GM08714 (cell line): ENCODE measurements around the gene CTNNBL1.

Source experiments
- H3K4me3 ChIP-seq: fragments of 200-500 bp; sonication (Bioruptor generic); 2 replicates; pipeline ENCODE4 v1.5.1; 2014; ENCODE audit warnings: mild to moderate bottlenecking, low read length, inconsistent platforms
- ZNF274 ChIP-seq: IDR thresholded peaks from 2 replicates; pipeline ENCODE4 v1.6.1; 2012; ENCODE audit warnings: mild to moderate bottlenecking, low read depth, low read length

Gene CTNNBL1

DNA sequence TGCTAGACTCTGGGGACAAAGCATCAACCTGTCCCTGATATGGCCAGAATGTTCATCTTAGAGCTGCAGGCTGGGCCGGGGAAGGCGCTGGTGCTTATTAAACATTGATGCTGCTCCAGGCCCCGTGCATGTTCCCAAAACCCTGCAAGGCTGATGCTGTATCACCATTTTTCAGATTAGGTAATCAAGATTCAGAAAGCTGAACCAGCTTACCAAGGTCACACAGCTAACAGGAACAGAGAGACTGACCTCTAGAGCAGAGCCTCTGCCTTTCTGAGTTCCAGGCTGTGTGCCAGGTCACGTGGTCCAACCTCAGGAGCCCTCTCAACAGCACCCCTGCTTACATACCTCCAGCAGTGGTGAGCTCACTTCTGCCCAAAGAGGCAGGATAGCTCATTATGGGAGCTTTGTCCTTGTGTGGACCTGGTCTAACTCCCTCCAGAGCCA, 193.0 kb downstream of the CTNNBL1 start:
- no peak overlapping the region for H3K4me3 ChIP-seq
- TF ChIP-seq ZNF274 = no peak

DNA sequence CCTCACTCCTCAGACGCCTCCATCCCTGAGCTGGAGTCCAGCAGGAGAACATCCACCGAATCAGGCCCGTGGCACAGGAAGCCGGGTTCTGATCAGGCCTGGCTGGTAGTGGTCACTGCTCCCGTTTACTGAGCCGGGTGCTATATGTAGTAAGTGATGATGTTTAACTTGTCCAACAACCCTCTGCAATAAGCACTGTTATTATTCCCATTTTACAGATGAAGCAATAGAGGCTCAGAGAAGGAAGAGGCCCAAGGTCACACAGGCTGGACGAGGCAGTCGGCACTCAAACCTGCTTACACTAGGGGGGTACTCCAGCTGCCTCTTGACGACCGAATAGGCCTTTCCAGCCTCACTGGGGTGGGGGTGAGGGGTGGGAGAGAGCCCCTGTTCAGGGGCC, 194.8 kb downstream of the CTNNBL1 start:
- no peak for TF ChIP-seq ZNF274
- no peak overlapping the region for H3K4me3 ChIP-seq

DNA sequence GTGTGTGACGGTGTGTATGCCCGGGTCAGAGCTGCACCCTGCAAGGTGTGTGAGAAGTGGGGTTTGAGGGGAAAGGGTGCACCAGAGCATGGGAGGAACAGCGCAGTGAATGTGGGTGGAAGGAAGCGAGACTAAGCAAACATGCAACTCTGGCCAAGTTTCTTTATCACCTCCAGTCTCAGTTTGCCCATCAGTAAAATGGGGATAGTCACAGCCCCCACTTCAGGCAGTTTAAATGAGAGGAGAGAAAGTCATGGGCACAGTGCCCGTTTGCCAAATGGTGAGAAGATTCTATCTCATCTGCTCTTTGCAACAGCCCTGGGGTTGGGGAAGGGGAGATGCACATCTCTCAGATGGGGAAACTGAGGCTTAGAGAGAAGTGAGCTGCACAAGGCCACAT, 196.3 kb downstream of the CTNNBL1 start:
- no peak overlapping the region for H3K4me3 ChIP-seq
- no peak for TF ChIP-seq ZNF274

DNA sequence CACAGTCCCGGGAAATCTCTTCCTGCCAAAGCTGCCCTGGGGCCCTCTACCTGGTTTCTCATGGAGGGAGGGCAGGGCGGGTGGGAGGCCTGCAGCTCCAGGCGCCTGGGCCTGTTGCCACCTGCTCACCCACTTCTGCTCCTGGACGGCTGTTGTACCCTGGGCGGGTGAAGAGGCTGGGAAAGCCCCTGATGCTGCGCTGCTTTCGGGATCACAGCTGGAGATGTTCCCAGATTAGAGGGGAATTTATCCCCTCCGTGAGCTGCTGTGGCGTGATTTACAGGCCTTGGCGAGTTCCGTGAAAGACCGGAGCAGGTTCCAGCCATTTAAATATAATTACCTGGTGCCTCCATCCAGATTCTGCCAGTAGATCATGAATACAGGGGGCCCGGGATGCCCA, 196.8 kb downstream of the CTNNBL1 start:
- no peak overlapping the region for H3K4me3 ChIP-seq
- no peak for TF ChIP-seq ZNF274

DNA sequence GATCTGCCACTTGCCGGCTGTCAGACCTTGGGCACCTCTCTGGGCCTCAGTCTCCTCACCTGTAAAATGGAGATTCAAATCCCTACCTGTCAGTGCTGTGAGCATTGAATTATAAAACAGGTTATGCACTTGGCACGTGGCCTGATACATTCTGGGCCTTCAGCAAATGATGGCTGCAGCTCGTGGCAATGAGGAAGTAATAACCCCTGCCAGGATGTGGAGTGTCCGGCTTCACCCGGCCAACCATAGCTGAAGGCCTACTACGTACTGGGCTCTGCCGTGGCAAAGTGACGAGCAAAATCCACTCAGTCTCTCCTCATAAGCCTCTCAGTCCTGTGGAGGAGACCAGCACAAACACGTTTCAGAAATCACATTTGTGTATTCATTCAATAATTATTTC, 198.2 kb downstream of the CTNNBL1 start:
- H3K4me3 ChIP-seq = no peak overlapping the region
- no peak for TF ChIP-seq ZNF274

DNA sequence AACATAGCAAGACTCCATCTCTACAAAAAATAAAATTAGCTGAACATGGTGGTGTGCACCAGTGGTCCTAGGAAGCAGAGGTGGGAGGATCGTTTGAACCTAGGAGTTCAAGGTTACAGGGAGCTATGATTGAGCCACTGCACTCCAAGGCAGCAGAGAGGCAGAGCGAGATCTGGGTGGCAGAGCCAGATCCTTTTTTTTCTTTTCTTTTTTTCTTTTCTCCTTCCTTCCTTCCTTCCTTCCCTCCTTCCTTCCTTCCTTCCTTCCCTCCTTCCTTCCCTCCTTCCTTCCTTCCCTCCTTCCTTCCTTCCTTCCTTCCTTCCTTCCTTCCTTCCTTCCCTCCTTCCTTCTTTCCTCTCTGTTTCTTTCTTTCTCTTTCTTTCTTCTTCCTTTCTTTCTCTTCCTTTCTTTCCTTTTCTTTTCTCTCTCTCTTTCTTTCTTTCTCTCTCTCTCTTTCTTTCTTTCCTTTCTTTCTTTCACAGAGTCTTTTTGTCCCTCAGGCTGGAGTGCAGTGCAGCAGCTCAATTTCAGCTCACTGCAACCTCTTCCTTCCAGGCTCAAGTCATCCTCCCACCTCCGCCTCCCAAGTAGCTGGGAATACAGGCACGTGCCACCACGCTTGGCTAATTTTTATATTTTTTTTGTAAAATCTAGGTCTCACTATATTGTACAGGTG, 199.9 kb downstream of the CTNNBL1 start:
- TF ChIP-seq ZNF274 = no peak
- no peak overlapping the region for H3K4me3 ChIP-seq

DNA sequence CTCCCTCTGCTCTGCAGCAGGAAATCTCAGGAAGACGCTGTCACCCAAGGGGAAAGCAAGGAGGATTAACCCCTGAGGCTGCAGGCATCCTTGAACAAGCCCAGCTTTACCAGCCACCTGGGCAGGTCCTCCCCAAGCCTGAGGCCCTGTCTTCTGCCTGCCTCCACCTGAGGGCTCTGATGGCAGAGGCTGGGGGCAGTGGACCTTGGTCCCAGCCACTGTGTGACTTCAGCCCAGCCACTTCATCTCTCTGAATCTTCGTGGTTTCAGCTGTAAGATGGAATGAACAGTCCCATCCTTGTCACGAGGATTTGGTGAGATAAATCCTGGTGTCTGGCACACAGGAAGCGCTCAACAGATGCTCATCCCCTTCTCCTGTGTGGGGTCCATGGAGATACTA, 200.6 kb downstream of the CTNNBL1 start:
- H3K4me3 ChIP-seq = no peak overlapping the region
- TF ChIP-seq ZNF274 = no peak

DNA sequence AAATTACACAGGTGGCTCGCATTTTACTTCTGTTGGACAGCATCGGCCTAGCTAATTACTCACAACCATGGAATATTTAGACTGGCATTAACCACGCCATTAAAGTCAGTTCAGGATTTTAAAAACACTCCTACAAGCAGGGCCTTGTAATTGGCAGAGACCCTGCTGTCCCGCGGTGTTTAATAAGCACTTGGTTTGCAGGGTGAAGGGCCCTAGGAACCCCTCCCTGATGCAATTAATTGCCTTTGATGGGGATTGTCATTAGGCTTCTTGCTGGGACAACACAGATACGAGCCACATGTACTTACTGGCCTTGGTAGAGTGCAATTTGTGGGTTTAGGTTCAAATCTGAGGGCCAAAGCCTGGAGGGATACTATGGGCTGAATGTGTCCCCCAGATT, 201.3 kb downstream of the CTNNBL1 start:
- H3K4me3 ChIP-seq = no peak overlapping the region
- no peak for TF ChIP-seq ZNF274

DNA sequence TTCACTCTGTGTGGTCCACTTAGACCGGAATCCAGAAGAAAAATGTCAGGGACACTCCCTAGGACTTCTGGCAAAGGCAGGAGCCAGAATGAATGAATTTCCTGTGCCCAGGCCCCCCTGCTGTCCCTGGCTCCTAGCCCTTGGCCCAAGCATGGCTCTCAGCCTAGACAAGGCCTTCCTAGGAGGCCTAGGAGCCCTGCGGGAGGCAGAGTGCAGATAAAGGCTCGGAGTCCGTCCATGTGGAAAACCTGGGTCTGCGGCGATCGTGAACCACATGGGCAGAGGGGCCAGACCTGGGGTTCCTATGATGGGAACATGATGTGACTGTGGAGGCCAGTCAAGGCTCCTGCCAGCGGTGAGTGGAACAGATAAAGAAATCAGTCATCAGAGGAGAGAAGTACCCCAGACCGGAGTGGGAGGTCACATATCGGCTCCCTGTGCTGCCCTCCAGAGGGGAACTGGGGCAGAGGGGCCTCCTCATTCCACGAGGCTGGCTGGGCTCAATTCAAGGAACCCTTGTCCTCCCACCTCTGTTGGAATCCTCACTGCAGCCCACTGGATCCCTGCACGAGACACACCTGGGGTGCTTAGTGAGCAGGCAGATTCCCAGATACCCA, 203.2 kb downstream of the CTNNBL1 start:
- H3K4me3 ChIP-seq = no peak overlapping the region
- no peak for TF ChIP-seq ZNF274

DNA sequence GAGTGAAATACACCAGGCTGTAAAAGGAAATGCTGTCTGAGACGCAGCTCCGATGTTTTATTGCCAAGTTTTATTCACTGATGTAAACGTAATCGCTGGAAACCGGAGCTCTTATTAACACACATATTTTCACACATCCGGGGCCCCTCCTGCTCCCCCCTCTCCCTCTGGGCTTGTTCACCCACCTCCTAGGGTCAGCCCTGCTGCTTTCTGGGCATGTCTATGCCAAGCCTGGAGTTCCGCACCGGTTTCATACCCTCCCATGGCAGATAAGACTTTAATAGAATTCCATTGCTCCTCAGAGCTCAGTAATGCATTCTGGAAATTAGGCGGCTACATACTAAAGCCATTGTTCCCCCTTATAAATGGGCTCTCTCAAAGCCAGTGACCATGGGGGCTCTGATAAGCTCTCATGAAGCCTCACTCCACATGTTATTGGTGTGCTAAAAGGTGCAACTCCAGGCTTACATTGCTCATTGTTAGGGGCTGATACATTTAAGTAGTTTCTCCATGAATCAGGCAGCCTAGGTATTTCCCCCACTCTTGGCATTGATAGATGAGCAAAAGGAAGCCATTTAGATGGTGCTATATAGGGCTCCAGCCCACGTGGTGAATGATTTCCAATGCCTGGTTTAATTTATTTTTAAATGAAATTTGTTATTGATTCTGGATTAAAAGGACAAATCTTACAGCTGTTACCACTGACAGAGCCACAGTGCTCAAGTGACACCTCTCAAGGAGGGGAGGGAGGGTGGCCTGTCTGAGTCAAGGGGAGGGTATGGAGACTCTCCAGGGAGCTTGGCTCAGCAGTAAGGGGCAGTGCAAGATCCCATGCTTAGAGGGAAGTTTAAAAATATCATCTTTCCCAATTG, 204.6 kb downstream of the CTNNBL1 start:
- TF ChIP-seq ZNF274 = no peak
- no peak overlapping the region for H3K4me3 ChIP-seq

DNA sequence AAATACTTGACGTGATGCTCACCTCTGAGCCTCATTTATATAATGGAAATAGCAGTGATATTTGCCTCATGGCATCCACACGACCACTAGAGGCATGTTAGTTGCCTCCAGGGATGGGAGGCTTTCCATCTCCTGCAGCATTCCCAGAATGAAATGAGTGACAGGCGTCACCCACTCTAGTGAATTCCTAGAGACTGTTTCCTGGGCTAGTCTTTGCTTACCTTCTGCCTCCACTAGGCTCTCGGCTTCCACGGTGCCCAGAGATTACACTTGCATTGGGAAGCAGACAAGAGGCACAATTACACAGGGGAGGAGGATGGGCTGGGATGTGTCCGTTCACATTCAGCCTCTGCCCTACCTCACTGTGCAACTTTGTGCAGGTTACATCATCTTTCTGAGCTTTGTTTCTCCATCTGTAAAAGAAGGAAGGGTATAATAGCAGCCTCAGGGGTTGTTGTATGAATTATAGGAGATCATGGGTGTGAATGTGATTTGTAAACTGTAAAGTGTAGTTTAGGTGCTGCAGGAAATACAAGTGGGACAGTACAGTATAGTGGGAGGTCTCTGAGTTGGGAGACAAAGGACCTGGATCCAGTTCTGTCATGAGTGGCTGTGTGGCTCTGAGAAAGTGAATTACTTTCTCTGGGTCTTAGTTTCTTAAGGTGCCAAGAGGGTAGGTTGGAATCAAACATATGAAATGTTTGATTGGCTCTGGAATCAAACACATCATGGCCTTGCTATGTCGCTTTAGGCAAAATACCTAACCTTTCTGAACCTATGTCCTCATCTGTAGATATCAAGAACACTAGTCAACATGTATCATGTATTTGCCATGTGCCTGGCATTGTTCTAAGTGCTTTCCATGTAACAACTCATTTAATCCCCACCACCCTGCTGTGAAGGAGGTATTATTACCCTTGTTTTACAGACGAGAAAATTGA, 205.5 kb downstream of the CTNNBL1 start:
- TF ChIP-seq ZNF274 = no peak
- H3K4me3 ChIP-seq = no peak overlapping the region

DNA sequence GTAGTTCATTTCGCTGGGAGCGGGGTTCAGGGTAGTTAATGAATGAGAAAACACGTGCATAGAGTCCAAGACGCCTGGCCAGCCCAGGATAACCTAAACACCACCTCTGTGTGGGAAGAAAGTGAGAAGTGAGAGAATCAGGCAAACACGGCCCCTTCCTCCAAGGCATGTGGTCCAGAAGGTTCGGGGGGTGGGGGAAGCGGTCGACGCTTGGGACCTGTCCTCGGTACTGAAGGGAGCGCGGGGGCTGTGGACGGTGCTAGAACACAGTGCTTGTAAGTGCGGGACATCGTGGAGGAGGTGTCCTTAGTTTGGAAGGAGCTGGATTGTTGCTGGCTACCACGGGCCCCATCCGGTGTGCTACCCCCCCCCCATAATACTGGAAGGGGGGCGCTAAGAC, 207.4 kb downstream of the CTNNBL1 start:
- no peak for TF ChIP-seq ZNF274
- no peak overlapping the region for H3K4me3 ChIP-seq

DNA sequence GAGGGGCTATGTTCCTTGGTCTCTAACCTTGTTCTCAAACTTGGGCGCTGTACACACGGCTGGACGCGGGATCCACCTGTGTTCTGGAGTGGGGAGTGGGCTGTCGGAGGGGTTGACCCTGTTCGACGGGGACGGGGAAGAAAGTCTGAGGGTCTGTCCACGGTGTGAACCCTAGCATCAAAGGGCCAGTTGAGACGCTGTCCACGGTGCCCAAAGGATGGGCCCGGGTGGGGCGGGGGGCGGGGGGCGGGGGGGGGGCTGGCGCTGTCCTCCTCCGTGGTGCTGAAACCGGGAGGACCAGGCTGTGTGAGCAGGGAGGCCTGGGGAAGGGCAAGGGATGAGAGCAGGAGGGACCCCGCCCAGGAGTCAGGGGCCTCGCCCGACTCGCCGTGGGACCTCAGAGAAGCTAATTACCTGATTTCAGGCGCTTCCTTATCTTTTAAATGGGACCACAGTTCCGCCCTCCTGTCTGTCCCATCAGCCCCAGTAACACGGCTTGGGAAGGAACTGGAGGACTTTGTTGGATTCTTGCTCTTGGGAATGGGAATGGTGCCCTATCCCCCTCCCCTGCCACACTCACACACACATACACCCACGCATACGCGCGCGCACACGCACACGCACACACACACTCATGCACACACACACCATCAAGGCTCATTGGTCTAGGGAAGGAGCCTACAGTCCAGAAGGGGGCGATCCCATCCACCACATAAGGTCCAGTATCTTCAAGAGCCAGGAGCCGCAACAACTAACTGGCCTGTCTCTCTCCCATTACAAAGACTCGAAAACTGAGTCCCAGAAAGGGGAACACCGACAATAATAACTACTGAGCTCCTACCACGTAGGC, 208.0 kb downstream of the CTNNBL1 start:
- H3K4me3 ChIP-seq = no peak overlapping the region
- TF ChIP-seq ZNF274 = no peak
